HG03432 (cell line): ENCODE measurements around the gene INPP5D.

Experiments used
- ATAC-seq: cut with Tn5 transposase; IDR thresholded peaks from one replicate; pipeline ENCODE4 v1.9.1; 2021; ENCODE audit warnings: mild to moderate bottlenecking, moderate library complexity; ENCODE audit not compliant: unreplicated experiment

INPP5D gene

DNA sequence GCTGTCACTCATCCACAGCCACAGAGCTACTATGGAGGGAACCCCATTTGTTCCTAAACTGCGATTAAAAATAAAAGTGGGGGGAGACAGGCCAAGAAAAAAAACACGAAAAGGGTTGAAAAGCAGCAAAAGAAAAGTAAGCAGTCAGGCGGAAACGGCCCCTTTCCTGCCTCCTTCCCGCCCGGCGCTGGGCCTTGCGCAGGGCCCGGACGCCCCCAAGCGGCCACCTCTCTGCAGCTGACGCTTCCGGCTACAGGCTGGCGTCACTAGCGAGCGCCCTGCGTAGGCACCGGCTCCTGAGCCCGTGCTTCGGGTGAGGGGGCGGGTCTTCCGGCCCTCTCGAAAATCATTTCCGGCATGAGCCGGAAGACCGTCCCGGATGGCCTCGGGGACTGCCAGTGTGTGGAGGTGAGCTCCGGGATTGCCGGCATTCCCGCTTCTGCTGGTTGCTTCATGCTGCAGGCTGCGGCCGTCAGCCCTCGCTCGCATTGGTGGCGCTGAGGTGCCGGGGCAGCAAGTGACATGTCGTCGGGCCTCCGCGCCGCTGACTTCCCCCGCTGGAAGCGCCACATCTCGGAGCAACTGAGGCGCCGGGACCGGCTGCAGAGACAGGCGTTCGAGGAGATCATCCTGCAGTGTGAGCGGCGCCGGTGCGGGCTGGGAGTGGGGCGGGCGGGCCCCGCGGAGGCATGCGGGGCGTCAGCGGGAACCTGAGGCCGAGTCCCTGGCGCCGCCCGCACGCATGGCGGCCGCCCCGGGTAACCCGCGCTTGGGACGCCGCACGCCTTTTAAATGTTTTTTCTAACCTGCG, 191.4 kb downstream of the INPP5D start, which contains the start of gene ATG16L1:
TSS of gene ATG16L1 (plus strand) at position 368 of the 811 bp plus-strand sequence. CDS start at position 523, 155 bp downstream.
- ATAC-seq: peak; percentile 95

DNA sequence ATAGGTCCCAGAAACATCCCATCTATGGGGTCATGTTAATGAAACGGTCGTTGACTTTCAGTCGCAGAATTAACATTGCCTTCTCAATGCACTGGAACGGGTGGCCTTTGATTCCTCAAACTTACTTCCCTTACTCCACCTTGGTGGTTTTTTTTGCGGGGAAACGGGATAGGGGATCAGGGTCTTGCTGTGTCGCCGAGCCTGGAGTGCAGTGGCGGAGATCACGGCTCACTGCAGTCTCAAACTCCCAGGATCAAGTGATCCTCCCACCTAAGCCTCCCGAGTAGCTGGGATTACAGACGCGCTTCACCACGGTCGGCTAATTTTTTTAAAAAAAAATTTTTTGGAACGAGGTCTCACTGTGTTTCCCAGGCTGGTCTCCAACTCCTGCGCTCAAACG, 192.1 kb downstream of the INPP5D start:
- ATAC-seq: no peak

DNA sequence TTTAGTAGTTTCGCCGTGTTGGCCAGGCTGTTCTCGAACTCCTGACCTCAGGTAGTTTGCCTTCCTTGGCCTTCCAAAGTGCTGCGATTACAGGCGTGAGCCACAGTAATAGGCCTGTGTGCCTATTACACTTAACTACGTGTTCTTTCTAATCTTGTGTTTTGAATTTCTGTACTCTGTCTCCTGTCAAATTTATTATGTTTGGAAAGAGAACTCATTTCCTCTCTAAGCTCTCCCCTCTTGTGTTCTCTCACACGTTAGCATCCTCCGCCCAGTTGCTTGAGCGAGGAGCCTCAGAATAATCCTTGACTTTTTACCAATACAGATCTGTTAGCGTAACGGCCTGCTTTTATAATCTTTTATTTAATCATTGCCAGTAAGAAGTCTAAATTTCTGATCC, 195.0 kb downstream of the INPP5D start:
- ATAC-seq: no peak

DNA sequence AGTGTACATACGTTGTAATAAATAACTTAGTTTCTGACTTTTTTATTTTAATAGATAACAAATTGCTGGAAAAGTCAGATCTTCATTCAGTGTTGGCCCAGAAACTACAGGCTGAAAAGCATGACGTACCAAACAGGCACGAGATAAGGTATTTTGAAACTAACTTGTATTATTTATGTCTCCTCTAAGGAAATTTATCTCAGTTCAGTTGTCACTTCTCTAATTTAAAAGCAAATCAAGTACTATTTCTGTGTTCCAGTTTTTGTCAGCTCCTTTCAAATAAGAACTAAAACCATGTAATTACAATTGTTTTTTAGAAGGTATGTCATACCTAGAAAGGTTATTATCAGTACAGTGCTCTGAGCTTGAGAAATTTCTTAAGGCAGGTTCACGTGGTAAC, 195.9 kb downstream of the INPP5D start:
- no peak for ATAC-seq
